Activated CD4-positive, alpha-beta T cell treated with anti-CD3 and anti-CD28 coated beads, Interleukin-2, Interleukin-6, amounts not matched to agents 100 ng/mL and 50 ng/mL, durations not matched to agents 16 hours and 8 hours (primary cell): Measurements from ENCODE around the gene DAB2IP.

Source experiments
- DNase-seq: peaks from one replicate; pipeline ENCODE4 v3.0.0-alpha.2; 2020

Gene DAB2IP

GRCh38 chr9:121686930-121687541, 35.6 kb downstream of the DAB2IP start:
- DNase-seq: peak; percentile 83

- no peak for DNase-seq
Observed at GRCh38 chr9:121688146-121688680, 36.8 kb downstream of the DAB2IP start.

GRCh38 chr9:121688681-121689080, 37.2 kb downstream of the DAB2IP start:
- DNase-seq: no peak

GRCh38 chr9:121689461-121690157, 38.2 kb downstream of the DAB2IP start:
- DNase-seq: no peak

- no peak for DNase-seq
Observed at GRCh38 chr9:121690316-121690715, 38.9 kb downstream of the DAB2IP start.

- DNase-seq: no peak
Observed at GRCh38 chr9:121690766-121691165, 39.3 kb downstream of the DAB2IP start.

- DNase-seq: no peak
Observed at GRCh38 chr9:121691890-121692289, 40.5 kb downstream of the DAB2IP start.

- DNase-seq: no peak
Observed at GRCh38 chr9:121692606-121693387, 41.4 kb downstream of the DAB2IP start.

- no peak for DNase-seq
Observed at GRCh38 chr9:121693388-121693670, 41.9 kb downstream of the DAB2IP start.

GRCh38 chr9:121694001-121694400, 42.6 kb downstream of the DAB2IP start:
- no peak for DNase-seq

- no peak for DNase-seq
Observed at GRCh38 chr9:121694600-121694999, 43.2 kb downstream of the DAB2IP start.

- DNase-seq: no peak
Observed at GRCh38 chr9:121696930-121697329, 45.5 kb downstream of the DAB2IP start.

GRCh38 chr9:121698627-121699570, 47.5 kb downstream of the DAB2IP start:
- peak; percentile 72 for DNase-seq

- no peak for DNase-seq
Observed at GRCh38 chr9:121699571-121700164, 48.2 kb downstream of the DAB2IP start.

GRCh38 chr9:121700165-121700831, 48.9 kb downstream of the DAB2IP start:
- no peak for DNase-seq

- no peak for DNase-seq
Observed at GRCh38 chr9:121700832-121701419, 49.5 kb downstream of the DAB2IP start.

GRCh38 chr9:121701736-121702261, 50.4 kb downstream of the DAB2IP start:
- DNase-seq: no peak

- no peak for DNase-seq
Observed at GRCh38 chr9:121703014-121703734, 51.7 kb downstream of the DAB2IP start.

- no peak for DNase-seq
Observed at GRCh38 chr9:121704281-121704680, 52.8 kb downstream of the DAB2IP start.

GRCh38 chr9:121706149-121706750, 54.8 kb downstream of the DAB2IP start:
- no peak for DNase-seq
